Left kidney (tissue), 1 donor: ENCODE results near the gene SLC26A1. TPM values are rescaled to one million over a fixed set of nuclear protein-coding genes. Genes with fewer than 3 reads are reported as not detected.

ENCODE experiments used
- polyA plus RNA-seq: library from polyadenylated mRNA; unstranded; fragments of 120-200 nt; gene quantifications from one replicate; pipeline ENCODE4 v1.2.1, GENCODE V29; 2013; ENCODE audit not compliant: insufficient read length

Gene SLC26A1
- polyA plus RNA-seq, 1 donor, result 10.0 TPM

Other genes with a start within 250 kb of the SLC26A1 start
- gene CPLX1, start 167.3 kb downstream of the SLC26A1 start, polyA plus RNA-seq, result 1.7 TPM
- gene GAK, start 61.1 kb downstream of the SLC26A1 start, polyA plus RNA-seq, result 68.8 TPM
- gene TMEM175, start 60.9 kb downstream of the SLC26A1 start, polyA plus RNA-seq, result 25.5 TPM
- gene DGKQ, start 19.8 kb downstream of the SLC26A1 start, polyA plus RNA-seq, result 5.8 TPM
- gene IDUA, start 6.4 kb downstream of the SLC26A1 start, polyA plus RNA-seq, result 8.9 TPM
- 33.1 TPM for gene FGFRL1, start 18.2 kb upstream of the SLC26A1 start, polyA plus RNA-seq
- gene RNF212, start 120.2 kb upstream of the SLC26A1 start, polyA plus RNA-seq, result 17.9 TPM
- gene SPON2, start 179.2 kb upstream of the SLC26A1 start, polyA plus RNA-seq, result 10.8 TPM